Osteocyte (in vitro differentiated cells): ENCODE results near the gene APOA5. TPM values are rescaled to one million over a fixed set of nuclear protein-coding genes. Genes with fewer than 3 reads are reported as not detected.

Experiments
- DNase-seq: peaks from one replicate; pipeline ENCODE4 v3.0.0; 2021; ENCODE audit warnings: mixed read lengths; ENCODE audit not compliant: unreplicated experiment; ENCODE audit errors: extremely low spot score
- H3K27ac Mint-ChIP-seq: one replicate; pipeline ENCODE4 v1.8.0; 2021; ENCODE audit warnings: mild to moderate bottlenecking, mixed read lengths; ENCODE audit not compliant: unreplicated experiment
- H3K27me3 Mint-ChIP-seq: one replicate; pipeline ENCODE4 v1.8.0; 2021; ENCODE audit warnings: mixed read lengths; ENCODE audit not compliant: unreplicated experiment
- H3K36me3 Mint-ChIP-seq: one replicate; pipeline ENCODE4 v1.8.0; 2021; ENCODE audit warnings: mixed read lengths; ENCODE audit not compliant: unreplicated experiment
- H3K4me1 Mint-ChIP-seq: one replicate; pipeline ENCODE4 v1.8.0; 2021; ENCODE audit warnings: mixed read lengths; ENCODE audit not compliant: unreplicated experiment
- H3K4me3 Mint-ChIP-seq: one replicate; pipeline ENCODE4 v1.8.0; 2021; ENCODE audit warnings: mild to moderate bottlenecking, moderate library complexity, mixed read lengths; ENCODE audit not compliant: unreplicated experiment
- H3K9me3 Mint-ChIP-seq: one replicate; pipeline ENCODE4 v1.8.0; 2021; ENCODE audit warnings: mixed read lengths; ENCODE audit not compliant: unreplicated experiment
- total RNA-seq: library from RNA; stranded (reverse); gene quantifications from 2 replicates; pipeline ENCODE4 v1.2.1, GENCODE V29; 2021
- TF ChIP-seq, protein P1 (sequence below): fragments of 200-600 bp; sonication (generic); IDR thresholded peaks from 2 replicates; pipeline ENCODE4 v1.5.0; 2021; ENCODE audit warnings: antibody characterized with exemption, mild to moderate bottlenecking, moderate library complexity

Gene APOA5
- total RNA-seq, 1 donor from 2014 or later = not detected

DNA sequence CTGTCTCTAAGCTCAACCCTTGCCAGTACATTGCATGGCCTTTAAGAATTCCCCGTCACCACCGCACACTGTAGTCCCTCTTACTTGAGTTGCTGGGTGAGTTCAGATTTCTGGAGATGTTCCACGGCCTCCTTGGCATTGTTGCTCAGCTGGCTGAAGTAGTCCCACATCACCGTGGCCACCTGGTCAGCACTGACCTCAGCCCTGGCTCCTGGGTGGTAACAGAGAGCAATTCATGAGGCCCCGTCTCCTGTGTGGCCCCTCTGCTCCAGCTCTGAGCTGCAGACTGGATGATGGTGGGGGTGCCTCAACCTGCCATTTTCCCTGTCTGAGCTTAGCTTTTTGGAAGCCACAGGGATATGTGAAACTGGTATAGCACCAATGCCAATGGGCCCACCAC lies 30.9 kb upstream of the APOA5 start:
- H3K27ac Mint-ChIP-seq = no peak overlapping the region
- no peaks in the 10 kb centered on the region for H3K36me3 Mint-ChIP-seq
- DNase-seq = no peak
- peaks cover 2% of the 10 kb centered on the region for H3K27me3 Mint-ChIP-seq
- H3K4me1 Mint-ChIP-seq = no peaks in the 10 kb centered on the region
- TF ChIP-seq, protein P1, sequence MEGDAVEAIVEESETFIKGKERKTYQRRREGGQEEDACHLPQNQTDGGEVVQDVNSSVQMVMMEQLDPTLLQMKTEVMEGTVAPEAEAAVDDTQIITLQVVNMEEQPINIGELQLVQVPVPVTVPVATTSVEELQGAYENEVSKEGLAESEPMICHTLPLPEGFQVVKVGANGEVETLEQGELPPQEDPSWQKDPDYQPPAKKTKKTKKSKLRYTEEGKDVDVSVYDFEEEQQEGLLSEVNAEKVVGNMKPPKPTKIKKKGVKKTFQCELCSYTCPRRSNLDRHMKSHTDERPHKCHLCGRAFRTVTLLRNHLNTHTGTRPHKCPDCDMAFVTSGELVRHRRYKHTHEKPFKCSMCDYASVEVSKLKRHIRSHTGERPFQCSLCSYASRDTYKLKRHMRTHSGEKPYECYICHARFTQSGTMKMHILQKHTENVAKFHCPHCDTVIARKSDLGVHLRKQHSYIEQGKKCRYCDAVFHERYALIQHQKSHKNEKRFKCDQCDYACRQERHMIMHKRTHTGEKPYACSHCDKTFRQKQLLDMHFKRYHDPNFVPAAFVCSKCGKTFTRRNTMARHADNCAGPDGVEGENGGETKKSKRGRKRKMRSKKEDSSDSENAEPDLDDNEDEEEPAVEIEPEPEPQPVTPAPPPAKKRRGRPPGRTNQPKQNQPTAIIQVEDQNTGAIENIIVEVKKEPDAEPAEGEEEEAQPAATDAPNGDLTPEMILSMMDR = no peak
- no peaks in the 10 kb centered on the region for H3K9me3 Mint-ChIP-seq
- no peak overlapping the region for H3K4me3 Mint-ChIP-seq

DNA sequence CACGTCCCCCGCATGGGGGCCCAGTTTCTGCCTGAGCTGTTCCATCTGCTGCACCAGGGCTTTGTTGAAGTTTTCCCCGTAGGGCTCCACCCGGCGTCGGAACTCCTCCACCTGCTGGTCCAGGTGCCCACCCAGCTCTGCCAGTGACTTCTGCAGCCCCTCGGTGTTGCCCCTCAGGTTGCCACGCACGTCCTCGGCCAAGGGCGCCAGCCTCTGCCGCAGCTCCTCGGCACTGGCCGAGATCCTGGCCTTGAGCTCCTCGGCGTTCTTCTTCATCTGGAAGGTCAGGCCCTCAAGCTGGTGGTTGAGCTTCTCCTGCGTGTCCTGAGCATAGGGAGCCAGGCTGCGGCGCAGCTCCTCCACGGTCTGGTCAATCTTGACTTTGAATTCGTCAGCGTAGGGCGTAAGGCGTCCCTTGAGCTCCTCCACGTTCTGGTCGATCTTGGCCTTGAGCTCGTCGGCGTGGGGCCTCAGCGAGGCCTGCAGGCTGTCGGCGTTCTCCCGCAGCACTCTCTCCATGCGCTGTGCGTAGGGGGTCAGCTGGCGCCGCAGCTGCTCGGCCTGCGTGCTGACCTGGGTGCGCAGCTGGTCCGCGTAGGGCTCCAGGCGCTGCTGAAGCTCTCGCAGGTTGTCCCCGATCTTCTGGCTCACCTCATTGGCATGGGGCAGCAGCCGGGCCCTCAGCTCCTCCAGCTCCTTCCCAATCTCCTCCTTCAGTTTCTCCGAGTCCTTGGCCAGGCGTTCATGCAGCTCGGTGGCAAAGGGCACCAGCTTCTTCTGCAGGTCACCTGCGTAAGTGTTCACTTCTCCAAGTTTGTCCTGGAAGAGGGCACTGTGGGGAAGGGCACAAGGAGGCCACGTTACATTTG lies 29.6 kb upstream of the APOA5 start:
- TF ChIP-seq, protein P1 = no peak
- Mint-ChIP-seq H3K27me3 (peaks cover 2% of the 10 kb centered on the region), H3K27ac (no peak overlapping the region), H3K36me3 (no peaks in the 10 kb centered on the region), H3K4me3 (no peak overlapping the region), H3K9me3 (no peaks in the 10 kb centered on the region), H3K4me1 (no peaks in the 10 kb centered on the region)
- DNase-seq = no peak

DNA sequence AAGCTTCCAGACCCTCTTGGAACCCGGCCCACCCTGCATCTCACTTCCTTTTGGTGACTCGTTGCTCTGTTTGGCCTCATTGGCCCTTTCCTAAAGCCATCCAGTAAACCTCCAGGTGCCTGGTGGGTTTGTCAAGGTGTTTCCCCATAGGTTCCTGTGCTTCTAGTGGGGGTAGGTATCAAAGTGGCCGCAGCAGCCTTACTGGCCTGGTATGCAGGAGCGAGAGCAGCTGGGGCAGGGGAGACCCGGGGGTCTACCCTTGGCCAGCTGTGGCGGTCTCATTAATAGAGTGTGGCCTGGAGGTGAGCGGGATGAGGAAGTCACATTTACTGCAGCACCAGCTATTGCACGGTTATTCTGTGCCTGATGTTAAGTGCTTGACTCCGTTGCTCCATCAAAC lies 27.4 kb upstream of the APOA5 start:
- DNase-seq = no peak
- Mint-ChIP-seq H3K4me3 (no peak overlapping the region), H3K9me3 (no peaks in the 10 kb centered on the region), H3K27ac (no peak overlapping the region), H3K36me3 (no peaks in the 10 kb centered on the region), H3K27me3 (peaks cover 2% of the 10 kb centered on the region), H3K4me1 (no peaks in the 10 kb centered on the region)
- TF ChIP-seq, protein P1 = no peak

DNA sequence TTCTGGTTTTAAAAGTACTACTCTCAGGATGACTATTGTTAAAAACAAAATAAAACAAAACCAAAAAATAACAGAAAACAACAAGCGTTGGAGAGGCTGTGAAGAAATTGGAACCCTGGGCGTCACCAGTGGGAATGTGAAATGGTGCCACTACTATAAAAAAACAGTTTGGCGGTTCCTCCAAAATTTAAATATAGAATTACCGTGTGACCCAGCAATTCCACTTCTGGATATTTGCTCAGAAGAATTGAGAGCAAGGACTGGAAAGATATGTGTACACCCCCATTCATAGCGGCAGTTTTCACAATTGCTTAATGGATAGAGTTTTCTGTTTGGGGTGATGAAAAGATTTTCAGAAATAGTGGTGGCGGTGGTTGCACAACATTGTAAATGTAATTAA lies 22.8 kb upstream of the APOA5 start:
- Mint-ChIP-seq H3K9me3 (peaks cover 3% of the 10 kb centered on the region), H3K27ac (no peak overlapping the region), H3K4me3 (no peak overlapping the region), H3K27me3 (peaks cover 22% of the 10 kb centered on the region), H3K4me1 (no peaks in the 10 kb centered on the region), H3K36me3 (no peaks in the 10 kb centered on the region)
- DNase-seq = no peak
- TF ChIP-seq, protein P1 = no peak

DNA sequence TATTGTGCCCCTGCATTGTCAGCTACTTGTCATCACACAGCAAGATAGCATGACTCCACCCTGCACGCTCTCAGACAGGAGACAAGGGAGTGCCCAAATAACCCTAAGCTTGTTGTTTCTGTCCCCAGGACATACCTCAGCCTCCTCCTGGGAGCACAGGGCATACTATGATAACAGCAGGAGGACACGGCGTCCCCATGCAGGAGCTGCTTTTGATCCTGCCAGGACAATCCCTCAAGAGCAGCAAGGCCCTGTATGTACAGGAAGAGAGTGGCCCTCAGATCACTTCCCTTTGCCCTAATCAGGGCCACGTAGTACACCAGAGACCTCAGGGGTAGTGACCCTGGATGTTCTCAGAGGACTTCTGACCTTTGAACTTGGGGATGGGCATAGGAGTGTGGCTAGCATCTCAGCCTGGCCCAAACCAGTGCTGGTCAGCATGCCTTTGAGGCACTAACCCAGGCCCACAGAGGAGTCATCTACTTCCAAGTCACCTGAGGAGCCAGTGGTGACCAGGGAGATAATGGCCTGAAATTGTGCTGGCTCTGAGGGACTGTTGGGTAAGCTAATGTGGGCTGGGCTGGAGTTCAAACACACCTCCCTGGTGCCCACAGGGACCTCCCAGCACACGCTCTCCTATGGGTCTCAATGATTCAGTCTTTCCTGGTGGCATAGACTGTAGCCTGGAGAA lies 22.2 kb upstream of the APOA5 start:
- no peak overlapping the region for H3K4me3 Mint-ChIP-seq
- no peak overlapping the region for H3K27ac Mint-ChIP-seq
- DNase-seq = no peak
- no peaks in the 10 kb centered on the region for H3K36me3 Mint-ChIP-seq
- TF ChIP-seq, protein P1 = no peak
- peaks cover 22% of the 10 kb centered on the region for H3K27me3 Mint-ChIP-seq
- peaks cover 3% of the 10 kb centered on the region for H3K9me3 Mint-ChIP-seq
- H3K4me1 Mint-ChIP-seq = no peaks in the 10 kb centered on the region
